H9 (cell line): ENCODE results near the gene ZNF81. TPM values are rescaled to one million over a fixed set of nuclear protein-coding genes. Genes with fewer than 3 reads are reported as not detected.

Experiments used
- DNase-seq: peaks from one replicate; pipeline ENCODE4 v3.0.0-alpha.2; 2017
- H2AFZ ChIP-seq: one replicate; pipeline ENCODE4 v1.6.1; 2013; ENCODE audit warnings: mild to moderate bottlenecking, low read length, control low read depth, moderate library complexity
- H2AK5ac ChIP-seq: 2 replicates; pipeline ENCODE4 v1.6.1; 2013; ENCODE audit warnings: low read length, control low read depth, mixed read lengths; ENCODE audit not compliant: insufficient read length
- H2BK120ac ChIP-seq: one replicate; pipeline ENCODE4 v1.6.1; 2013; ENCODE audit warnings: low read depth, mild to moderate bottlenecking, low read length, control low read depth, inconsistent platforms; ENCODE audit not compliant: poor library complexity, severe bottlenecking
- H2BK12ac ChIP-seq: 2 replicates; pipeline ENCODE4 v1.6.1; 2013; ENCODE audit warnings: low read length, control low read depth, mixed read lengths, low read depth; ENCODE audit not compliant: insufficient read length
- H2BK15ac ChIP-seq: 2 replicates; pipeline ENCODE4 v1.6.1; 2013; ENCODE audit warnings: low read depth, low read length, control low read depth
- H2BK20ac ChIP-seq: one replicate; pipeline ENCODE4 v1.6.1; 2013; ENCODE audit warnings: low read depth, mild to moderate bottlenecking, low read length, control low read depth, inconsistent platforms; ENCODE audit not compliant: poor library complexity, severe bottlenecking
- H2BK5ac ChIP-seq: 2 replicates; pipeline ENCODE4 v1.6.1; 2013; ENCODE audit warnings: low read length, control low read depth, mixed read lengths; ENCODE audit not compliant: insufficient read length
- H3K14ac ChIP-seq: 2 replicates; pipeline ENCODE4 v1.6.1; 2013; ENCODE audit warnings: low read length, control low read depth; ENCODE audit not compliant: insufficient read depth
- H3K18ac ChIP-seq: 2 replicates; pipeline ENCODE4 v1.6.1; 2013; ENCODE audit warnings: low read depth, mild to moderate bottlenecking, mixed read lengths, low read length, control low read depth; ENCODE audit not compliant: insufficient read length
- H3K23ac ChIP-seq: 2 replicates; pipeline ENCODE4 v1.6.1; 2013; ENCODE audit warnings: low read length, control low read depth, mixed read lengths, low read depth; ENCODE audit not compliant: insufficient read length
- H3K23me2 ChIP-seq: 2 replicates; pipeline ENCODE4 v1.6.1; 2013; ENCODE audit warnings: low read depth, mild to moderate bottlenecking, mixed read lengths, low read length, control low read depth; ENCODE audit not compliant: insufficient read length, poor library complexity, severe bottlenecking
- H3K27ac ChIP-seq: 2 replicates; pipeline ENCODE4 v1.5.1; 2013; ENCODE audit warnings: low read length, control low read depth, mixed read lengths, low read depth; ENCODE audit not compliant: insufficient read length
- H3K27me3 ChIP-seq: 2 replicates; pipeline ENCODE4 v1.6.1; 2013; ENCODE audit warnings: low read length, control low read depth, inconsistent platforms; ENCODE audit not compliant: insufficient read depth
- H3K4ac ChIP-seq: 2 replicates; pipeline ENCODE4 v1.6.1; 2013; ENCODE audit warnings: low read depth, mild to moderate bottlenecking, control low read depth, inconsistent platforms, low read length, moderate library complexity
- H3K4me1 ChIP-seq: 2 replicates; pipeline ENCODE4 v1.6.1; 2013; ENCODE audit warnings: low read length, control low read depth, inconsistent platforms; ENCODE audit not compliant: insufficient read depth
- H3K4me2 ChIP-seq: 2 replicates; pipeline ENCODE4 v1.6.1; 2013; ENCODE audit warnings: low read length, control low read depth, mixed read lengths; ENCODE audit not compliant: insufficient read length, insufficient read depth
- H3K56ac ChIP-seq: 2 replicates; pipeline ENCODE4 v1.6.1; 2013; ENCODE audit warnings: low read depth, mild to moderate bottlenecking, mixed read lengths, low read length, control low read depth; ENCODE audit not compliant: insufficient read length
- H3K79me1 ChIP-seq: 2 replicates; pipeline ENCODE4 v1.6.1; 2013; ENCODE audit warnings: low read depth, mild to moderate bottlenecking, moderate library complexity, low read length, control low read depth, inconsistent platforms; ENCODE audit not compliant: insufficient read depth, poor library complexity, severe bottlenecking
- H3K79me2 ChIP-seq: 2 replicates; pipeline ENCODE4 v1.6.1; 2013; ENCODE audit warnings: low read length, control low read depth, inconsistent platforms; ENCODE audit not compliant: insufficient read depth
- H3K9ac ChIP-seq: 2 replicates; pipeline ENCODE4 v1.6.1; 2013; ENCODE audit warnings: low read length, control low read depth, mixed read lengths; ENCODE audit not compliant: insufficient read length; ENCODE audit errors: extremely low read depth
- H3K9me3 ChIP-seq: one replicate; pipeline ENCODE4 v1.6.1; 2013; ENCODE audit warnings: low read depth, low read length, inconsistent platforms; ENCODE audit not compliant: control insufficient read depth
- H3T11ph ChIP-seq: one replicate; pipeline ENCODE4 v1.6.1; 2013; ENCODE audit warnings: mild to moderate bottlenecking, low read length, control low read depth, inconsistent platforms
- H4K20me1 ChIP-seq: one replicate; pipeline ENCODE4 v1.6.1; 2013; ENCODE audit not compliant: control insufficient read depth, insufficient read length, insufficient read depth
- H4K5ac ChIP-seq: 2 replicates; pipeline ENCODE4 v1.6.1; 2013; ENCODE audit warnings: low read depth, mild to moderate bottlenecking, mixed read lengths, low read length, control low read depth; ENCODE audit not compliant: insufficient read length
- H4K8ac ChIP-seq: replicated peaks from 2 replicates; pipeline ENCODE4 v1.6.1; 2013; ENCODE audit warnings: low read length, control low read depth, mixed read lengths, low read depth; ENCODE audit not compliant: insufficient read length
- H4K91ac ChIP-seq: 2 replicates; pipeline ENCODE4 v1.6.1; 2013; ENCODE audit warnings: low read depth, mild to moderate bottlenecking, moderate library complexity, mixed read lengths, low read length, control low read depth; ENCODE audit not compliant: insufficient read length
- H3K27ac Mint-ChIP-seq, 3 experiments: 2 replicates in 2 of 3; 3 replicates in 1 of 3; pipeline ENCODE4 v1.8.0; 2020 to 2021; ENCODE audit warnings: mixed read lengths in 3 of 3, mild to moderate bottlenecking in 1 of 3, moderate library complexity in 1 of 3
- H3K27me3 Mint-ChIP-seq: 2 replicates; pipeline ENCODE4 v1.8.0; 2021; ENCODE audit warnings: low read depth, mild to moderate bottlenecking, moderate library complexity, mixed read lengths
- H3K36me3 Mint-ChIP-seq, 3 experiments: 2 replicates in 2 of 3; 3 replicates in 1 of 3; pipeline ENCODE4 v1.8.0; 2020 to 2021; ENCODE audit warnings: low read depth in 3 of 3, mixed read lengths in 3 of 3; ENCODE audit not compliant: insufficient read depth in 1 of 3
- H3K4me1 Mint-ChIP-seq, 2 experiments: 2 replicates each; pipeline ENCODE4 v1.8.0; 2020; ENCODE audit warnings: mixed read lengths in 2 of 2
- H3K4me3 Mint-ChIP-seq, 2 experiments: 2 replicates in 1 of 2; 3 replicates in 1 of 2; pipeline ENCODE4 v1.8.0; 2020 to 2021; ENCODE audit warnings: mild to moderate bottlenecking in 2 of 2, mixed read lengths in 2 of 2, moderate library complexity in 1 of 2
- H3K9me3 Mint-ChIP-seq, 2 experiments: 2 replicates in 1 of 2; 3 replicates in 1 of 2; pipeline ENCODE4 v1.8.0; 2020; ENCODE audit warnings: mild to moderate bottlenecking in 2 of 2, mixed read lengths in 2 of 2, moderate library complexity in 1 of 2
- WGBS: extraction: QIAGEN DNeasy Blood & Tissue Kit; methylation state at CpG from one replicate; pipeline ENCODE4 v1.1.7; 2013; ENCODE audit warnings: missing lambda C conversion rate, low lambda C conversion rate, mixed read lengths; ENCODE audit not compliant: insufficient read length; ENCODE audit errors: extremely low coverage; 5-methylcytosine and 5-hydroxymethylcytosine counted together
- total RNA-seq: library from RNA; stranded (reverse); gene quantifications from 2 replicates; pipeline ENCODE4 v1.2.1, GENCODE V29; 2021
- TF ChIP-seq, protein P1 (sequence below): fragments of 200-600 bp; sonication (generic); conservative IDR thresholded peaks from 3 replicates; pipeline ENCODE4 v1.8.0; 2021; ENCODE audit warnings: antibody characterized with exemption, mild to moderate bottlenecking

ZNF81 gene
- total RNA-seq, 1 experiment from 2014 or later, result 11.0 TPM

DNA sequence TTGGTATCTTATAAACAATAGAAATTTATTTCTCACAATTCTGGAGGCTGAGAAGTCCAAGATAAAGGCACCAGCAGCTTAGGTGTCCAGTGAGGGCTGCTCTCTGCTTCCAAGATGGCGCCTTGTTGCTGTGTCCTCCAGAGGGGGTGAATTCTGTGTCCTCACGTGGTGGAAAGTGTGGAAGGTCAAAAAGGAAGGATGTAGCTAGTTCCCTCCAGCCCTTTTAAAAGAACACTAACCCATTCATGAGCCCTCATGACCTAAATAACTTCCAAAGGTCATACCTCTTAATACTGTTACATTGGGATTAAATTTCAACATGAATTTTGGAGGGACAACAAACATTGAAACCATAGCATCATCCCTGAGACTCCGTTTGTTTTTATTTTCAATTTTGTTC, 48.8 kb downstream of the ZNF81 start:
- no peak overlapping the region for H3K56ac ChIP-seq
- H4K8ac ChIP-seq, result no peak overlapping the region
- H4K91ac ChIP-seq, result no peak overlapping the region
- no peak overlapping the region for H3K9ac ChIP-seq
- TF ChIP-seq, protein P1, sequence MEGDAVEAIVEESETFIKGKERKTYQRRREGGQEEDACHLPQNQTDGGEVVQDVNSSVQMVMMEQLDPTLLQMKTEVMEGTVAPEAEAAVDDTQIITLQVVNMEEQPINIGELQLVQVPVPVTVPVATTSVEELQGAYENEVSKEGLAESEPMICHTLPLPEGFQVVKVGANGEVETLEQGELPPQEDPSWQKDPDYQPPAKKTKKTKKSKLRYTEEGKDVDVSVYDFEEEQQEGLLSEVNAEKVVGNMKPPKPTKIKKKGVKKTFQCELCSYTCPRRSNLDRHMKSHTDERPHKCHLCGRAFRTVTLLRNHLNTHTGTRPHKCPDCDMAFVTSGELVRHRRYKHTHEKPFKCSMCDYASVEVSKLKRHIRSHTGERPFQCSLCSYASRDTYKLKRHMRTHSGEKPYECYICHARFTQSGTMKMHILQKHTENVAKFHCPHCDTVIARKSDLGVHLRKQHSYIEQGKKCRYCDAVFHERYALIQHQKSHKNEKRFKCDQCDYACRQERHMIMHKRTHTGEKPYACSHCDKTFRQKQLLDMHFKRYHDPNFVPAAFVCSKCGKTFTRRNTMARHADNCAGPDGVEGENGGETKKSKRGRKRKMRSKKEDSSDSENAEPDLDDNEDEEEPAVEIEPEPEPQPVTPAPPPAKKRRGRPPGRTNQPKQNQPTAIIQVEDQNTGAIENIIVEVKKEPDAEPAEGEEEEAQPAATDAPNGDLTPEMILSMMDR, result no peak
- H2BK120ac ChIP-seq, result no peak overlapping the region
- no peaks in the 10 kb centered on the region for H3K27me3 ChIP-seq
- no peaks in the 10 kb centered on the region for H3K4me1 Mint-ChIP-seq
- WGBS, result no CpG with 5 or more reads among the region's 3 CpGs
- no peaks in the 10 kb centered on the region for H3K27me3 Mint-ChIP-seq
- no peak overlapping the region for H2AK5ac ChIP-seq
- H3K23ac ChIP-seq, result no peak overlapping the region
- H4K20me1 ChIP-seq, result no peaks in the 10 kb centered on the region
- H3K9me3 Mint-ChIP-seq, result peaks cover 77 to 79% of the 10 kb centered on the region in 2 experiments
- no peak overlapping the region for H2BK20ac ChIP-seq
- H3K23me2 ChIP-seq, result no peaks in the 10 kb centered on the region
- no peak overlapping the region for H3K4me3 Mint-ChIP-seq
- H3K36me3 Mint-ChIP-seq, result peaks cover 20 to 22% (median 21%) of the 10 kb centered on the region in 3 experiments
- no peak overlapping the region for H2BK12ac ChIP-seq
- H2BK5ac ChIP-seq, result no peak overlapping the region
- no peak overlapping the region for H4K5ac ChIP-seq
- H3K79me1 ChIP-seq, result no peaks in the 10 kb centered on the region
- no peak overlapping the region for H3K18ac ChIP-seq
- H3K14ac ChIP-seq, result no peak overlapping the region
- H3K4ac ChIP-seq, result no peak overlapping the region
- no peaks in the 10 kb centered on the region for H3K4me1 ChIP-seq
- H3T11ph ChIP-seq, result no peak overlapping the region
- H2AFZ ChIP-seq, result no peak overlapping the region
- H3K27ac Mint-ChIP-seq, result no peak overlapping the region
- DNase-seq, result no peak
- no peak overlapping the region for H3K4me2 ChIP-seq
- no peak overlapping the region for H3K27ac ChIP-seq
- H3K79me2 ChIP-seq, result no peaks in the 10 kb centered on the region
- H3K9me3 ChIP-seq, result peaks cover 31% of the 10 kb centered on the region
- no peak overlapping the region for H2BK15ac ChIP-seq
